Activated CD8-positive, alpha-beta memory T cell treated with anti-CD3 and anti-CD28 coated beads, Interleukin-2, amount 50 U/mL, for 48 hours (primary cell): ENCODE data around the gene ZNF407.

Source experiments
- DNase-seq: peaks from one replicate; pipeline ENCODE4 v3.0.0-alpha.2; 2020

The ZNF407 gene

DNA sequence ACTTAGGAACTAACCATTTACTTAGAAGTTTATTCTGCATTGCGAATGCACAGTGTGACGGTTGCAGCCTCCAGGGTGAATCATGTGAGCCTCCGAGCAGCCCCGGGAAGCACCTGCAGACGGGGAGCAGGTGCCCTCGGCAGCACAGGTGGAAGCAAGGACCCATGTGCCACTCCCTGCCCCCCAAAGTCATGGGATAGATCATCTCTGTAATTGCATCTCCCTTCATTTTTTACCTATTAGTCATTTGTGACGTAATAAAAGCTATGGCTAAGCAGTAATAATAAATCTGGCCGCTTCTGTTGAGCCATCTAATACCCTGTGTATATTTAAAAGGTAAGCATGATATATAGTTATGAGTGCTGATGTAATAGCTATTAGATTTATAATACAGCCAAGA, 514.1 kb downstream of the ZNF407 start:
- DNase-seq: peak; percentile 12

DNA sequence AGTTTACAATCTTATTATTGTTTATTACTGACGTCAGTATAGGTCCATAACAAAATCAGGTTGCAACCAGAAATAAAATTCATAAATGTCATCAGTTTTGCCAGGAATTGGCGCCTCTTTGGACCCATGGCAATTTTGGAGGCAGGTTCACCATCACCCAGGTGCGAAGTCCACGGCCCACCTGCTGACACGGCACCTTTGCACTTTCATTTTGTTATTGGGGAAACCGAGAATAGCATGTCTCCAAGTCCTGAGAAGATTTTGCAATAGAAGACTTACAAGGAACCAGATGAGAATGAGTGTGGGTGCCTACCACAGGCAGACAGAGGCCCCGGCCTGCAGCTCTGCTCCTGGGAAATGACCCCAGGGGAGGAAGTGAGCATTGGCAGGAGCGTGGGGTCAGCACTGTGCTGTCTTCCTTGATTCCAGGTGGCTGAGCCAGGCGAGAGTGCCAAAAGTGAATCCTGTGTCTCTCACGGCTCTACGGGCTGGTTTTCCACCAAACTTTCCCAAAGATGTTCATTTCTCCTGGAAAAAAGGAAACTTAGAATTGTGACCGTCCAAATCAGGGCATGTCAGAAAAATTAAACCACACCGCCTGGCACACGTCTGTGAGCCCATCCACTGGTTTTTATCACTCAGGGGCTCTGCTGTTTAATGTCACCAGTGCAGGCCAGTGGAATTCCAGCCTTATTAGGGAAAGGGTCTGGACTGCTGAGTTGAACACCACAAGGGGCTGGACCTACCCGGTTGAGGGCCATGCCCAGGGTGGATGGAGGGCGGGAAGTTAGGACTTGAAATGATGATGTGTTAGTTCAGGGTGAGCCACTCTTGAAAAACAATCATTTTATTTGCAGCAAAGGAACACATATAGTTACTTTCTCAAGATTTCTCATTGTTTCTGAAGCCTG, 514.8 kb downstream of the ZNF407 start:
- peak; percentile 13 for DNase-seq

DNA sequence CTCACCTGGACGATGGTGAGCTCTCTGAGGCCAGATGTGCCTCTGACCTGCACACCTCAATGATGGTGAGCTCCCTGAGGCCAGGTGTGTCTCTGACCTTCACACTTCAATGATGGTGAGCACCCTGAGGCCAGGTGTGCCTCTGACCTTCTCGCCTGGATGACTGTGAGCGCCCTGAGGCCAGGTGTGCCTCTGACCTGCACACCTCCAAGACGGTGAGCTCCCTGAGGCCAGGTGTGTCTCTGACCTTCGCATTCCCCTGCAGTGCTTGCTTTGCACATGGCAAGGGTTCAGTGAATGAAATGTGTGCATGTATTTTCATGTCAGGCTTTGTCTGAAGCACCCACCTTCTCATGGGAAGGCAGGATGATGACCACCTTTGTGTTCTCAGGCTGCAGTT, 515.8 kb downstream of the ZNF407 start:
- peak; percentile 32 for DNase-seq

DNA sequence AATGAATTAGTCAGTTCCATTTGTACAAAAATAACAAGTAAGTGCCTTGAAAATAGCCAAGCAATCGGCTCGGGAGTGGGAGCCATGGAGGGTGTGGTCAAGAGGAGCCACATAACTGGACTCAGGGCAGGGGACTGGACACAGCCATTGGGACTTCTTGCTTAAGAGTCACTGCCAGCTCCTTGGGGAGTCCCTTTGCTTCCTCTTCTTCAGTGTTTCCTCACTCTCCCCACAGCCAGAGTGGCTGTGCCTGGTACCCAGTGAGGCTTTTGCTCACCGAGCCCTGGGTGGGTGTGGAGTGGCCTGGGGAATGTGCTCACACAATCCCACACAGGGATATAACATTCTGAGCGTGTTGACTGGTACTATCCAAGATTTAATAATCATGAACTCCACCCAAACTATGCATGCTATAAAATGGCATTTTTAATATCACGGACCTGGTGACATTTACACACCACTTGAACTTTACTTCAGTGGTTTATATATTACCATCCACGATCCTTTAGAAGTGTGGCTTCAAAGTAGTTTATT, 516.6 kb downstream of the ZNF407 start:
- peak; percentile 12 for DNase-seq
